Suprapubic skin (tissue), 4 donors: ENCODE data around the gene ATXN7L1. TPM values are rescaled to one million over a fixed set of nuclear protein-coding genes. Genes with fewer than 3 reads are reported as not detected.

Experiments used
- DNase-seq, 2 donors: peaks; one replicate each; pipeline ENCODE4 v3.0.0-alpha.2; 2019; ENCODE audit warnings: low spot score in 2 of 2
- H3K27ac ChIP-seq: fragments of 200-600 bp; sonication (generic); one replicate; pipeline ENCODE4 v1.5.1; 2019
- H3K27me3 ChIP-seq: fragments of 200-600 bp; sonication (generic); one replicate; pipeline ENCODE4 v1.5.1; 2019
- H3K36me3 ChIP-seq: fragments of 200-600 bp; sonication (generic); one replicate; pipeline ENCODE4 v1.5.1; 2019
- H3K4me1 ChIP-seq: fragments of 200-600 bp; sonication (generic); one replicate; pipeline ENCODE4 v1.5.1; 2019
- H3K4me3 ChIP-seq: fragments of 200-600 bp; sonication (generic); one replicate; pipeline ENCODE4 v1.5.1; 2019; ENCODE audit warnings: mild to moderate bottlenecking
- H3K9me3 ChIP-seq: fragments of 200-600 bp; sonication (generic); one replicate; pipeline ENCODE4 v1.5.1; 2019
- EP300 ChIP-seq: sonication (generic); formaldehyde crosslinking; IDR thresholded peaks from one replicate; pipeline ENCODE4 v1.6.1; 2017; ENCODE audit warnings: antibody characterized with exemption
- POLR2A ChIP-seq, 2 donors: fragments of 450-650 bp; IDR thresholded peaks; one replicate each; pipeline ENCODE4 v1.6.1; 2017; ENCODE audit warnings: antibody characterized with exemption in 2 of 2, mild to moderate bottlenecking in 2 of 2, moderate library complexity in 2 of 2
- POLR2AphosphoS5 ChIP-seq, 3 donors: sonication (generic); formaldehyde crosslinking; IDR thresholded peaks; one replicate each; pipeline ENCODE4 v1.6.1; 2017; ENCODE audit warnings: antibody characterized with exemption in 3 of 3
- WGBS: methylation state at CpG from one replicate; pipeline ENCODE4 v1.1.5; 2018; 5-methylcytosine and 5-hydroxymethylcytosine counted together
- total RNA-seq, 4 donors: library from RNA; depleted of rRNA; stranded (reverse); fragments of >200 nt; gene quantifications; one replicate each; pipeline ENCODE4 v1.1.0, GENCODE V29; 2016
- TF ChIP-seq, protein P1 (sequence below), 2 donors: fragments of 200-600 bp in 1 of 2; fragments of 450-650 bp in 1 of 2; sonication (generic) in 1 of 2; IDR thresholded peaks; one replicate each; pipeline ENCODE4 v1.5.1; 2016 to 2019; ENCODE audit warnings: antibody characterized with exemption in 2 of 2, mild to moderate bottlenecking in 1 of 2, moderate library complexity in 1 of 2

Gene ATXN7L1
- total RNA-seq, 4 donors from 2014 or later: 14.8 to 35.6 (median 17.3) TPM

DNA sequence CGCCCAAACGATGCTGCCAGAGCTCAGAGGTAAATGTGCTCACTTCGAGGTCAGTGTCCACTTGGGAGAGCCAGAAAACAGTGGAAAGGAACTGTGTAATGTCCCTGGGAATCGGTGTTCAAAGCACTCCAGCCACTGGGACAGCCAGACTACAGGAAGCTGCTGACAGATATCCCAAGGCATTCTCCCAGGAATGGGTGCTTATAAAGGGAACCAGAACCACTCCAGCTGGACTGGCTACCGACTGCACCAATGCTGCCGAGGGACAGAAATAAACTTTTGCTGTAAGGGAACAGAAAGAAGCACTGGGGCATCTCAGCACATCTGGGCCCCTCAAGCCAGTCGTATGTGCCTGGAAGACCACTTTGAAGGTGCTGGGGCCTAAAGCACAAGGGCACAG lies 76.7 kb downstream of the ATXN7L1 start:
- no peak for TF ChIP-seq POLR2A (IDR thresholded peaks at IDR 0.05)
- TF ChIP-seq POLR2AphosphoS5 (IDR thresholded peaks at IDR 0.05): no peak
- TF ChIP-seq, protein P1, sequence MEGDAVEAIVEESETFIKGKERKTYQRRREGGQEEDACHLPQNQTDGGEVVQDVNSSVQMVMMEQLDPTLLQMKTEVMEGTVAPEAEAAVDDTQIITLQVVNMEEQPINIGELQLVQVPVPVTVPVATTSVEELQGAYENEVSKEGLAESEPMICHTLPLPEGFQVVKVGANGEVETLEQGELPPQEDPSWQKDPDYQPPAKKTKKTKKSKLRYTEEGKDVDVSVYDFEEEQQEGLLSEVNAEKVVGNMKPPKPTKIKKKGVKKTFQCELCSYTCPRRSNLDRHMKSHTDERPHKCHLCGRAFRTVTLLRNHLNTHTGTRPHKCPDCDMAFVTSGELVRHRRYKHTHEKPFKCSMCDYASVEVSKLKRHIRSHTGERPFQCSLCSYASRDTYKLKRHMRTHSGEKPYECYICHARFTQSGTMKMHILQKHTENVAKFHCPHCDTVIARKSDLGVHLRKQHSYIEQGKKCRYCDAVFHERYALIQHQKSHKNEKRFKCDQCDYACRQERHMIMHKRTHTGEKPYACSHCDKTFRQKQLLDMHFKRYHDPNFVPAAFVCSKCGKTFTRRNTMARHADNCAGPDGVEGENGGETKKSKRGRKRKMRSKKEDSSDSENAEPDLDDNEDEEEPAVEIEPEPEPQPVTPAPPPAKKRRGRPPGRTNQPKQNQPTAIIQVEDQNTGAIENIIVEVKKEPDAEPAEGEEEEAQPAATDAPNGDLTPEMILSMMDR (IDR thresholded peaks at IDR 0.05): no peak
- TF ChIP-seq EP300: no peak
- peaks cover 7% of the 10 kb centered on the region for H3K4me1 ChIP-seq
- no peak overlapping the region for H3K27ac ChIP-seq
- H3K4me3 ChIP-seq: no peak overlapping the region
- no peaks in the 10 kb centered on the region for H3K36me3 ChIP-seq
- no peaks in the 10 kb centered on the region for H3K27me3 ChIP-seq
- DNase-seq: no peak
- 87% methylated on average over 7 of the region's 7 CpGs for WGBS
- no peaks in the 10 kb centered on the region for H3K9me3 ChIP-seq

DNA sequence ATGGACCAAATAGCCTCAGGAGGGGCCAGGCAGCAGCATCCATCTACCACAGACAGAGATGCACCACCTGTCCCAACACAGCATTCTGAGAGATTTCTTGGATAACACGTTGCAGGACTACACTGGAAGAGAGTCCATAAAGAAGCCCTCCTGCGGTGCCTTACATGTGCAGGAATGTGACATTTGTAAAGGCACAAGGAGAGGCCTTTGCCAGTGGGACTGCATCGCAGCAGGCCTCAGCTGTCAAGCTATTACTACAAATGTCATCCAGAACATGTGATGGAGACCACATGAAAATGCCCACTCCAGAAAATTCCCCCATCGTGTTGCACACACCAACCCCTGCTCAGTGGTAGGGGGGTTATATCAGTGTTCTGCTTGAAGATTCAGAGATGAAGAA lies 77.4 kb downstream of the ATXN7L1 start:
- TF ChIP-seq, protein P1 (IDR thresholded peaks at IDR 0.05): no peak
- TF ChIP-seq POLR2AphosphoS5 (IDR thresholded peaks at IDR 0.05) (no peak), POLR2A (IDR thresholded peaks at IDR 0.05) (no peak), EP300 (no peak)
- Histone ChIP-seq H3K9me3 (no peaks in the 10 kb centered on the region), H3K27me3 (no peaks in the 10 kb centered on the region), H3K36me3 (no peaks in the 10 kb centered on the region), H3K4me3 (no peak overlapping the region), H3K27ac (no peak overlapping the region), H3K4me1 (peaks cover 5% of the 10 kb centered on the region)
- DNase-seq: no peak
- 98% methylated on average over 4 of the region's 4 CpGs for WGBS

DNA sequence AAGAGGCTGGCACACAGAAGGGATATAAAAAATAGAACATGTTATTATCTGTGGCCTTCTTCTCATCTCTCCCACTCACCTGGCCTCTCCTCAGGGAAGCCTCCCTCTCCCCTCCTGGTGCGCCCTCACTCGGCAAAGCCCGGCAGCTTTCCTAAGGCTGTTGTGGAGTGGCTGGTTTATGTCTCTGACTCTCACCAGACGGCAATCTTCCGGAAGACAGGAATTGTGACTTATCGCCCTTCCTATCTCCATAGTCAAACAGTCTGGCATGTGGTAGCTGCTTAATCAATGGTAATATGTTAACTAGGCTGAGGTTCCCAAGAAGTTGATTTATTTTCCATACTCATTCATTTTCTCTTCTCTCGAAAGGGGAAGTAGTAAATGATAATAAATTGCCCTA lies 78.7 kb downstream of the ATXN7L1 start:
- no peak for DNase-seq
- Histone ChIP-seq H3K36me3 (no peaks in the 10 kb centered on the region), H3K27ac (no peak overlapping the region), H3K27me3 (no peaks in the 10 kb centered on the region), H3K4me3 (no peak overlapping the region), H3K4me1 (peaks cover 5% of the 10 kb centered on the region), H3K9me3 (no peaks in the 10 kb centered on the region)
- 94% methylated on average over 7 of the region's 7 CpGs for WGBS
- TF ChIP-seq, protein P1 (IDR thresholded peaks at IDR 0.05): no peak
- TF ChIP-seq POLR2AphosphoS5 (IDR thresholded peaks at IDR 0.05) (no peak), POLR2A (IDR thresholded peaks at IDR 0.05) (no peak), EP300 (no peak)

DNA sequence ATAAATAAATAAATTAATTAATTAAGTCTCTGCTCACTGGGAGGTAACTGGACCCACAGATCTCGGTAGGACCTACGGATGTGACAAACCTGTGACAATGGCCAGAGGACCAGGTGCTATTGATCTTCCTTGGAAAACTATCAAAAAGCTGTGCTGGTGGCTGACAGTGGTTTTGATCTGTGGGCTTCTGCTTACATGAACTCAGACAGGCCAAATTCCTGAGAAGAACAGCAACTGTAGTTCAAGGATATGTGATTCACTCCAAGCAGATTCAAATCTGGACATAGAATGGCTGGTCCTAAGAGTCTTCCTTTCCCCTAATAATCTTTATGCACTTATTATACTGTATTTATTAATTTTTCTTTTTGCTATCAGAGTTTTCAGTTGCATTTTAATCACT lies 80.0 kb downstream of the ATXN7L1 start:
- H3K27me3 ChIP-seq: no peaks in the 10 kb centered on the region
- TF ChIP-seq, protein P1 (IDR thresholded peaks at IDR 0.05): no peak
- DNase-seq: no peak
- H3K27ac ChIP-seq: no peak overlapping the region
- no peaks in the 10 kb centered on the region for H3K9me3 ChIP-seq
- H3K4me1 ChIP-seq: peaks cover 5% of the 10 kb centered on the region
- H3K4me3 ChIP-seq: no peak overlapping the region
- H3K36me3 ChIP-seq: no peaks in the 10 kb centered on the region
- 87% methylated on average over 2 of the region's 2 CpGs for WGBS

DNA sequence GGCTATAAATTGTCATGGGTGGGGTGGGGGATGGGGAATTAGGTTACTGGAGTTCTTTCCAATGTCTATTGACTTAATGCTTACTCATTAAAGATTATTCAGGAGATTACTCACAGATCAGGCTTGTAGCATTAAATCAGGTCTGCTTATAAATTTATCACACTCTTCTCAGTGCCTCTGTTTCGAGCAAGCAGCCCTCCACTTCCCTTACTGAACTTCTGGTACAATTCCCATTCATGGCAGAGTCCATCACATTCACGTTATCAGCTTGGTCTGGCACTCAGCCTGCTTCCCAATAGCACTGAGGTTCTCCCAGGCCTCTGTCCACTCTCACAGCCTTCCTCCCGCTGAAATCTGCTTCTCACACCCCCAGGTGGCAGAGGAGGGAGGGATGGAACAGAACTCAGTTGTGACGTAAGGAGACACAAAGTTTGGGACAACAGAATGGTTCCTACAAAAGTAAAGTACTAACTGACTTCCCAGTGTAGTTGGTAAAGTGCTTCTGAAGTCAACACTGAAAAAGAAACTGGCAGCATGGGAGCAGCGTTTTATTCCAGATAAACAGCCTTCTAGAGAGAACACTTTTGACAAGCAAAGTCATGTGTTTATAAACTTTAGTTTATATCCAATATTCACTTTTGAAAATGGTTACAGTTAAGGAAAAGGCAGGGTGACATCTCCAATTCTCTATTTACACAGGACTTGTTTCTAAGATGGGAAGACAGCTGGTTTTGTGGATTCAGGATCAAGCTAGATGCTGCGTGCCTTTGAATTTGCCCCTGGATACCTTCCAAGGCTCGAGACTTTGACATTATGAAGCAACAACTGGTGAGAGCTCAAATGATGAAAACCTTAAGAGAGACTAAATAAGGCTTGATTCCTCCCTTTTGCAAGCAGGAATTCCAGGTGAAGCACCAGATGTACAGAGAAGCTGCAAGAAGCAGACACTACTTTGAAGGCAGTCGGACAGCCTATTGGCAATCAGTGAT lies 81.4 kb downstream of the ATXN7L1 start:
- Histone ChIP-seq H3K4me3 (no peak overlapping the region), H3K27me3 (no peaks in the 10 kb centered on the region), H3K27ac (no peak overlapping the region), H3K4me1 (peaks cover 5% of the 10 kb centered on the region), H3K9me3 (no peaks in the 10 kb centered on the region), H3K36me3 (no peaks in the 10 kb centered on the region)
- TF ChIP-seq POLR2A (IDR thresholded peaks at IDR 0.05): no peak
- no peak for TF ChIP-seq EP300
- TF ChIP-seq, protein P1 (IDR thresholded peaks at IDR 0.05): no peak
- TF ChIP-seq POLR2AphosphoS5 (IDR thresholded peaks at IDR 0.05): no peak
- 39% methylated on average over 8 of the region's 8 CpGs for WGBS
- no peak for DNase-seq
